Non-pigmented ciliary epithelial cell (primary cell): Measurements from ENCODE around the gene PPP1R2.

Experiments used
- DNase-seq: peaks from one replicate; pipeline ENCODE4 v3.0.0-alpha.2; 2010; ENCODE audit warnings: low read depth

Gene PPP1R2

GRCh38 chr3:195565716-195566115 lies 22.6 kb upstream of the PPP1R2 start:
- DNase-seq: no peak

GRCh38 chr3:195563317-195563716 lies 20.2 kb upstream of the PPP1R2 start:
- DNase-seq: no peak

DNA sequence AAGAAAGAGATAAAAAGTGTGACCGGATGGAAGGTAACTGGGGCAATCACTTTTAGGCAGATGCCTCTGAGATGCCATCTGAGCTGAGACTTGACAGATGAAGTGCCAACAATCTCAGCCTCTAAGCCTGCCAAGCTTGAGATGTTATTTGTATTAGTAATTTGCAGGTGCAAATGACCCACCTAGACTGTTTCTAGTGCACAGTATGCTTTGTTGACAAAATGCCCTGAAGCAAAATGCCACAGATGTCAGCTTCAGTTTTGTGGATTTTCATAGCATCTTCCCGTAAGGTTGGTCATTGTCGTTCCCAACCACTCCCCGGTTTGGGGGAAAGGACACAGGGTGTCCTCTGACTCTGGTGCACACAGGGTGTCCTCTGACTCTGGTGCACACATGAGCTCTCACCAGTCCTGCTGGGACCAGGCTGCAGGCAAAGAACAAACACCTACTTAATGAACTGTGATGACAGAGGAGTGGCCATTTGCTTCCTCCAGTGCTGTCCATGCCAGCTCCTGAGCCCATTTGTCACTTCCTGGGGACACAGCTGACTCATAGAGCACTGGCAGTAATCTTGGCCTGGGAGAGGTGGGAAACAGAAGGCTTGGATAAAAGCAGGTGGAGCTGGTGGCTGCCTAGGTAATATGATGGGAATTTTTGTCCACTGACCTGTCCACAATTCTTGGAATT lies 16.7 kb upstream of the PPP1R2 start:
- no peak for DNase-seq

DNA sequence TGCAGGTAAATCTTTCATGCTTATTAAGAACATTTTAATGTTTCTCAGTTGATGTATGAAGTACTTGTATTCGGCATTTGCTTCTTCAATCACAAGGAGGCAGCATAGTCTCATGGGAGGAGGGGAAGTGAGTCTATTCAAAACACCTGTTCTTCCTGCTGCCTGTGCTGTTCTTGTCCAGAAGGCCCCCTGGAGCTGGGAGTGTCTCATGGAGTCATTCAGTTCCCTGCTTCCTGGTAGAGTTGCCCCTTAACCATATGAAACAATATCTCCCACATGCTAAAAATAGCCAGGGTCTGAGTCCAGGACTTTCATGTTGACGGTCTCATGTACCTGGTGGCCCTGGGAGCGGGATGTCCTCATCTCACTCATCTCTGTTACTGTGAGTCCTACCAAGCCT lies 15.5 kb upstream of the PPP1R2 start:
- DNase-seq: peak; percentile 19

- no peak for DNase-seq
These were observed 14.2 kb upstream of the PPP1R2 start for GRCh38 chr3:195557322-195557721.

DNA sequence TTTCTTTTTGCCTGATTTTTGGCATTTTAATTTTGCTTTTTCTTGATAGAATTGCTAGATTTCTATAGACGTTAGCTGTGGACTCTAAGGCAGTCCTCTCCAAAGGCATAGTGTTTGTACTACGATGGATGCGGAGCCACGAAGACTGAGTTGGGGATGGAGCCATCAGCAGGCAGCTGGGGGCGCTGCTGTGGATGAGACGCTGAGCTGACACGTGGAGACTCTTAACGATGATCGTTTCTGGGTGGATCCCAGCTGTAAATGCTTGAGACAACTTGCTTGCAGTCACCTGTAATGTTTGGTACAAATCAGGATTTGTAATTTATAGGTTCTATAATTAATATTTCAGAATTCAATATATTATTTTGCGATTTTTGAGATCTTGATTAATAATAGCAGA lies 13.3 kb upstream of the PPP1R2 start:
- DNase-seq: no peak

- no peak for DNase-seq
These were observed 12.0 kb upstream of the PPP1R2 start for GRCh38 chr3:195555110-195555509.

- DNase-seq: no peak
These were observed 11.3 kb upstream of the PPP1R2 start for GRCh38 chr3:195554458-195554857.

GRCh38 chr3:195553268-195553667 lies 10.1 kb upstream of the PPP1R2 start:
- no peak for DNase-seq

GRCh38 chr3:195551381-195551978 lies 8.4 kb upstream of the PPP1R2 start:
- no peak for DNase-seq

DNA sequence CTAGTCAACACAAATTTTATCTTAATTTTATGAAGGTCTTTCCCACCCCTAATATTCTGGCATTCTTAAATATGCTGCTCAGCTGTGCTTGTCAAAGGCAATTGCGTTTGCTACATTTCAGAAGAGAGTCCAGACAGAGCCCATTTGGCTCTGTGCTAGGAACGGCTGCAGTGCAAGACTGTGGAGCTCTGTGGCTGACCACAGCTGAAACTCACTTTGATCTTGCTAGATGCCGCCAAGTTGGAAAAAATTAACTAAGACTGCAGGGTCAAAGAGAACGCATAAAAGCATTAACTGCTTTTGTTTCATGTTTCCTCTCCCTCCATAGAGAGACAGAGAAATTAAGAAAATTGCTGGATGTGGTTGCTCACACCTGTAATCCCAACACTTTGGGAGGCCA lies 7.6 kb upstream of the PPP1R2 start:
- peak; percentile 8 for DNase-seq

DNA sequence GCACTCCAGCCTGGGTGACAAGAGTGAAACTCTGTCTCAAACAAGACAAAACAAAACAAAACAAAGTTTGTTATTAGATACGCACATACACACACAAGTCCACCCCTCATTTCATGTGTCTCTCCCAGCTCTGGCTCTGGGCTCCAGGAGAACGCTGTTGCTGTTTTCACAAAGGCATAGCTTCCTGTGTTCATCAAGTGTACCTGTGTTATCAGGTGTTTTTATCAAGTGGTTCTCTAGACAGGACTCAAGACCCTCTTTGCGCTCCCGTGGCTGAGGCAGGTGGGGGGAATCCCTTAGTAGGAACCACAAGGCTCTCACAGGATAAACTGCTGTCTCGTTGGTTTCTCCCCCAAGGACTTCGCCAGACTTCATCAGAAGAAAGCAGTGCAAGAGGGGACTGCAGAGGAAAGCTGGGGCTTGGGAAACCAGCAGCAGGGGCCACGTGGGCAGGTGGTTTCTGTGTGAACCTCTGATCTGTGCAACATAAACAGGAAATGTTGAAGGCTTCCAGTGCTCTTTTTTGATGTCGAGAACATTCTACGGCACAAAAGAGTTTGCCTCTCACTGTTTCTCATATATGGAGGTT lies 6.9 kb upstream of the PPP1R2 start:
- DNase-seq: no peak

DNA sequence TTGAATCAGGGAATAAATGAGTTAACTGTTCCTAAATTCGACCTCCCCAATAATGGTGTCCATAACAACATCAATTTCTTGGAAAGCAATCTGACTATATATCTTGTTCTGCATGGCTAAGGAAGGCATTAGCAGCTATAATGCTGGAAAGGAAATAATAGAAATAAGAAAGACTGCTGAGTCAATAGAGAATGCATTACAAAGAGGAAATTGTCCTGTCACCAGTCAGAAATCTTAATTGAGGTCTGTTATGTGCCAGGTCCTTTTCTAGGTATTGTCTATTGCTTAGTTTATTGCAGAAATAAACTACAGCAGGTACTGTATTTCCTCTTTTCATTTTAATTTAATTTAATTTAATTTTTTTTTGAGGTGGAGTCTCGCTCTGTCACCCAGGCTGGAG lies 5.9 kb upstream of the PPP1R2 start:
- no peak for DNase-seq

DNA sequence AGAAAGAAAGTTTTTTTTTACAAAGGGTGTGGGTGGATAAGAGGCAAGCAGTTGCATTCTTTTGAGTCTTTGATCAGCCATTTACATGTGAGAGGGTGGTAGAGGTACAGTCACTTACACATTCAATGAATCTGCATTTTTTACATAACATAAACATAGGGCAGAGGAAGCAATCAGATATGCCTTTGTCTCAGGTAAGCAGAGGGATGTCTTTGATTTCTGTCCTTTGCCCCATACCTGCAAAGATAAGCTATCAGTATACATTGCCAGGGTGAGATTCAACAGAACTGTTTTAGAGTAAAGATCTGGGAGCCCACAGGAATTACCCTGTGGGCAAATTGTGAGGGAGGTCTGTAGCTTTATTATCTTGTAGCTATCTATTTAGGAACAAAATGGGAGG lies 5.4 kb upstream of the PPP1R2 start:
- no peak for DNase-seq

GRCh38 chr3:195548006-195548405 lies 4.9 kb upstream of the PPP1R2 start:
- DNase-seq: no peak

GRCh38 chr3:195546130-195546560 lies 3.0 kb upstream of the PPP1R2 start:
- peak; percentile 67 for DNase-seq

DNA sequence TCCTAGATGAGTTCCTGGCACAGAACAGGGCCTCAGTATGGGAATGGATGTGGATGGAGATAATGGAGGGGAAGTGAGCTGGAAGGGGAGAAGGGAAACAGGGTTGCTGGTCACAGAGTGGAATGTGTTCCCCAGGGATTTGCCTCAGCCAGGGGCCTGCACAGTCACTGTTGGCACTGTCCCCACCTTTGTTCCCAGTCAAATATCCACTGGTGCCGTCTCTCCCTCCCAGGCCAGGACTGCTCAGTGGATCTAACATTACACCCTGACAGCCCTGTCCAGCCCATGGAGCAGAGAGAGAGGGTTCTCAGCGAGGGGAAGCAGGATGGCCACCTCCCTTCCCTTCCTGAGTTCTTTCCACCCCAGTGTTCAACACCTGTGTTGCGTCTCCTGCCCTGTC lies 1.5 kb upstream of the PPP1R2 start:
- DNase-seq: no peak

- DNase-seq: no peak
These were observed 1.1 kb upstream of the PPP1R2 start for GRCh38 chr3:195544230-195544536.

DNA sequence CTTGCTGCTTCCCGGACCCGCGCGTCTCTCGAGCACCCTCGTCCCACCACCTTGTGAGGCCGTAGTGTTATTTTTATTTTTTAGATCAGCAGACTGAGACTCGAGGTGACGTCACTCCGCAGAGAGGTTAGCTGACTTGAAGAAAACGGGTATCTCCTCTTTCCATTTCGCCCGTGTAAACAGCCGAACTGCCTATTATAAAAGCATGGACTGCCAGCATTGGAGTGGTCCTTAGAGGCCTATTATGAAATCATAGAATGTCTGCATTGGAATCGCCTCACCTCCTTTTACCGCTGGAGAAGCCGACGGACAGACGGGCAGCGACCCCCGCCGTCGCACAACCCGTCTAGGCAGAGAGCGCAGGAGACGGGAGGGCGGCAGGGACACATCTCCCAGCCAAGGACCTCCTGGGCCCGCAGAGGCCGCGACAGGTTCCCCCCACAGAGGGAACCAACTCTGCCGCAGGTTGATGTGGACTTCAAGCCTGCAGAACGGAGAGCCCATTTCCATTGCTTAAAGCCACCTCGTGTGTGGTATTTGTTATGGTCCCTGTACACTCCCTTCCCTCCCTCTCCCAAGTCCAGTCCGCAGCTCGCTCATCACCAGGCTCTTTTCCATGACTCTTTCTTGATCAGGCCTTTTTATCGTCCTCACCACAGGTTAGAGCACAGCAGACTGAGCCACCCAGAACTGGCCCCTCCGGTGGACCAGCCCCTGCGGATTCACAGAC lies 540 bp upstream of the PPP1R2 start:
- DNase-seq: no peak

DNA sequence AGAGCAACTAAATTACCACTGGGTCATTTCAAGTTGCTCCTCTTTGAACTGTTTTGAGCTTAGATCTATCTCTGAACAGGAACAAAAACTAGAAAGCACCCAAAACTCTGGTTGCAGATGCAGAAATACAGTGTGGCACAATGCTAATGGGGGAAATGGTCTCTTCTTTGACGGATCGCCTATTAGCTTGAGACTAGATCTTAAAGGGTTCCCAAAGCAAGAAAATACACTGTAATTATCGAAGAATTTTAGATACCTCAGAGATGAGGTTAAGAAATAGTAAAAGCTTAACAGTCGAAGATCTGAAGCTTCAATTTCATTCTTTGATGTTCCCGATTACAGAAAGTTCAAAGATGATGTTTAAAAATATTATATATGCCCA lies 818 bp downstream of the PPP1R2 start:
- DNase-seq: no peak

GRCh38 chr3:195540511-195540910 lies 2.6 kb downstream of the PPP1R2 start:
- no peak for DNase-seq

DNA sequence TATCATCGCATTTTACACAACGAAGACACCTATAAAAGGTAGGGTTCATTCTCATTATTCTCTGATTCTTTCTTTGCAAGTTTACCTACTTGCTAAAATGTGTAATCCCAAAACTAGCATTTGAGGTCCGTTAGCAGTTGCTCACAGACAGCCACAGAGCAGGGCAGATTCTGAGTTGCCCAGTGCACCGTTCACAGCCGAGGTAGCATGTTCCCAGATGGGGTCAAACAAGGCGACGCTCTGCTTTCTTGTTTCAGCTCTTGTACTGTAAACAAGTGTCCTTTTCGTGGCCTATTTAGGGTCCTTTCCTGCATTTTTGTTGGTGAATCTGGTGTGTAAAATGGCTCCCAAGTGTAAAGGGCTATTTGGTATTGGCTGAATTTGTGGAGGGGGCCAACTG lies 3.1 kb downstream of the PPP1R2 start:
- DNase-seq: no peak

- no peak for DNase-seq
These were observed 3.6 kb downstream of the PPP1R2 start for GRCh38 chr3:195539479-195539878.
